HCT116 (cell line): ENCODE results near the gene GGNBP2. TPM values are rescaled to one million over a fixed set of nuclear protein-coding genes. Genes with fewer than 3 reads are reported as not detected.

Experiments
- ATAC-seq: fragments of 200-7000 bp; cut with Tn5 transposase; 2 replicates; pipeline ENCODE4 v1.9.1; 2020; ENCODE audit warnings: mild to moderate bottlenecking, moderate library complexity
- BruUV-seq: library from RNA; stranded (reverse); fragments of 400-500 nt; replicated peaks from 2 replicates; lab custom pipeline; 2021; lab: Mats Ljungman, UMichigan
- CTCF ChIA-PET: fragments of 300-600 bp; sonication (Branson Sonifier 250); formaldehyde crosslinking; loops from one replicate; lab custom pipeline; 2021; ENCODE audit warnings: antibody characterized with exemption; lab: Charles Lee
- POLR2A ChIA-PET: fragments of 300-600, 350-600 bp; sonication (Branson Sonifier 250); formaldehyde crosslinking; loops from one replicate; lab custom pipeline; 2021; ENCODE audit warnings: antibody characterized with exemption; lab: Charles Lee
- RAD21 ChIA-PET, 2 experiments: fragments of 300-600 bp; sonication (Branson Sonifier 250); formaldehyde crosslinking; loops; one replicate each; lab custom pipeline; 2023; ENCODE audit warnings: low total read pairs in 2 of 2; ENCODE audit not compliant: uncharacterized antibody in 2 of 2, unreplicated experiment in 2 of 2, low non-redundant PET in 1 of 2; lab: Charles Lee
- DNase-seq: peaks from one replicate; pipeline ENCODE4 v3.0.0-alpha.2; 2010; ENCODE audit warnings: low read depth, low spot score
- H2AFZ ChIP-seq: fragments of 200-600 bp; shearing (Covaris generic), sonication (generic); 2 replicates; pipeline ENCODE4 v1.6.1; 2017; ENCODE audit warnings: low read depth, mixed run types, mixed read lengths, antibody characterized with exemption, low read length; ENCODE audit not compliant: poor library complexity, severe bottlenecking
- H3K27ac ChIP-seq: 2 replicates; pipeline ENCODE4 v1.5.1; 2012; ENCODE audit warnings: low read depth, low read length
- H3K27me3 ChIP-seq: fragments of 200-600 bp; sonication (generic); 2 replicates; pipeline ENCODE4 v1.6.1; 2016; ENCODE audit warnings: mixed run types, low read length, mixed read lengths; ENCODE audit not compliant: insufficient read depth
- H3K36me3 ChIP-seq, 2 experiments: fragments of 200-500 bp in 1 of 2; fragments of 200-600 bp in 1 of 2; sonication (Bioruptor generic) in 1 of 2; sonication (generic) in 1 of 2; 2 replicates each; pipeline versions ENCODE4 v1.5.1 to v1.6.1; 2014 to 2016; ENCODE audit warnings: low read length in 2 of 2, inconsistent platforms in 1 of 2, mixed read lengths in 1 of 2, mixed run types in 1 of 2; ENCODE audit not compliant: insufficient read depth in 2 of 2, control insufficient read depth in 1 of 2
- H3K4me1 ChIP-seq, 2 experiments: fragments of 200-600 bp in 1 of 2; sonication (generic) in 1 of 2; 2 replicates each; pipeline versions ENCODE4 v1.5.1 to v1.6.1; 2012 to 2017; ENCODE audit warnings: low read length in 2 of 2, inconsistent platforms in 1 of 2, mild to moderate bottlenecking in 1 of 2, mixed read lengths in 1 of 2, mixed run types in 1 of 2, moderate library complexity in 1 of 2; ENCODE audit not compliant: insufficient read depth in 2 of 2, control insufficient read depth in 1 of 2
- H3K4me2 ChIP-seq: fragments of 200-600 bp; sonication (generic); 2 replicates; pipeline ENCODE4 v1.6.1; 2017; ENCODE audit warnings: mixed run types, low read length, mixed read lengths
- H3K4me3 ChIP-seq, 2 experiments: fragments of 200-600 bp in 1 of 2; sonication (generic) in 1 of 2; replicated peaks in 1 of 2; 2 replicates each; pipeline ENCODE4 v1.5.1; 2011 to 2016; ENCODE audit warnings: low read length in 2 of 2, control low read depth in 1 of 2, low read depth in 1 of 2, mild to moderate bottlenecking in 1 of 2, mixed read lengths in 1 of 2, mixed run types in 1 of 2
- H3K79me2 ChIP-seq: fragments of 200-600 bp; sonication (generic); 2 replicates; pipeline ENCODE4 v1.6.1; 2017; ENCODE audit warnings: mild to moderate bottlenecking, mixed run types, low read length, moderate library complexity, mixed read lengths; ENCODE audit not compliant: insufficient read depth
- H3K9ac ChIP-seq: fragments of 200-600 bp; sonication (generic); 2 replicates; pipeline ENCODE4 v1.6.1; 2016; ENCODE audit warnings: low read length, mixed read lengths
- H3K9me2 ChIP-seq: fragments of 200-600 bp; sonication (generic), shearing (Covaris generic); 2 replicates; pipeline ENCODE4 v1.6.1; 2017; ENCODE audit warnings: mixed run types, mild to moderate bottlenecking, moderate library complexity; ENCODE audit not compliant: insufficient read depth
- H3K9me3 ChIP-seq, 2 experiments: fragments of 200-500 bp in 1 of 2; fragments of 200-600 bp in 1 of 2; sonication (Bioruptor generic) in 1 of 2; sonication (generic) in 1 of 2; 2 replicates each; pipeline ENCODE4 v1.6.1; 2014 to 2017; ENCODE audit warnings: low read length in 2 of 2, mixed read lengths in 2 of 2, inconsistent platforms in 1 of 2, low read depth in 1 of 2, mild to moderate bottlenecking in 1 of 2, mixed run types in 1 of 2, moderate library complexity in 1 of 2; ENCODE audit not compliant: control insufficient read depth in 1 of 2, insufficient read depth in 1 of 2
- H4K20me1 ChIP-seq: fragments of 200-600 bp; sonication (generic), shearing (Covaris generic); 2 replicates; pipeline ENCODE4 v1.6.1; 2017; ENCODE audit warnings: mixed run types, mild to moderate bottlenecking, moderate library complexity; ENCODE audit not compliant: insufficient read depth
- ATF3 ChIP-seq: IDR thresholded peaks from 2 replicates; pipeline ENCODE4 v1.6.1; 2012
- CBX3 ChIP-seq: IDR thresholded peaks from 2 replicates; pipeline ENCODE4 v1.6.1; 2012; ENCODE audit warnings: low read depth
- EGR1 ChIP-seq: IDR thresholded peaks from 2 replicates; pipeline ENCODE4 v1.6.1; 2012; ENCODE audit warnings: low read depth
- ELF1 ChIP-seq: IDR thresholded peaks from 2 replicates; pipeline ENCODE4 v1.6.1; 2012; ENCODE audit warnings: low read depth, borderline replicate concordance
- EZH2 ChIP-seq: fragments of 200-600 bp; sonication (generic); IDR thresholded peaks from 2 replicates; pipeline ENCODE4 v1.6.1; 2017; ENCODE audit warnings: antibody characterized with exemption, mixed run types
- EZH2phosphoT487 ChIP-seq: fragments of 200-600 bp; IDR thresholded peaks from 2 replicates; pipeline ENCODE4 v1.6.1; 2018; ENCODE audit warnings: antibody characterized with exemption, borderline replicate concordance
- FOSL1 ChIP-seq: IDR thresholded peaks from 2 replicates; pipeline ENCODE4 v1.6.1; 2012; ENCODE audit warnings: low read depth
- JUND ChIP-seq: IDR thresholded peaks from 2 replicates; pipeline ENCODE4 v1.6.1; 2012
- MAX ChIP-seq: IDR thresholded peaks from 2 replicates; pipeline ENCODE4 v1.6.1; 2012
- POLR2AphosphoS5 ChIP-seq: IDR thresholded peaks from 2 replicates; pipeline ENCODE4 v1.6.1; 2011; ENCODE audit warnings: mild to moderate bottlenecking, low read depth, low read length, moderate library complexity
- RAD21 ChIP-seq: IDR thresholded peaks from 2 replicates; pipeline ENCODE4 v1.6.1; 2012; ENCODE audit warnings: low read depth, mild to moderate bottlenecking
- REST ChIP-seq: IDR thresholded peaks from 2 replicates; pipeline ENCODE4 v1.6.1; 2012; ENCODE audit warnings: low read depth
- SP1 ChIP-seq: IDR thresholded peaks from 2 replicates; pipeline ENCODE4 v1.6.1; 2012; ENCODE audit warnings: low read depth
- TCF7L2 ChIP-seq: IDR thresholded peaks from 2 replicates; pipeline ENCODE4 v1.7.0; 2011; ENCODE audit warnings: borderline replicate concordance, inconsistent platforms; ENCODE audit not compliant: insufficient read depth, insufficient read length; ENCODE audit errors: extremely low read depth
- YY1 ChIP-seq: IDR thresholded peaks from 2 replicates; pipeline ENCODE4 v1.6.1; 2011; ENCODE audit warnings: low read length, low read depth, moderate library complexity, mild to moderate bottlenecking; ENCODE audit not compliant: insufficient replicate concordance; ENCODE audit errors: extremely low read depth
- ZBTB33 ChIP-seq: IDR thresholded peaks from 2 replicates; pipeline ENCODE4 v1.6.1; 2011; ENCODE audit warnings: mild to moderate bottlenecking, low read length, moderate library complexity; ENCODE audit not compliant: insufficient replicate concordance; ENCODE audit errors: extremely low read depth
- ZNF274 ChIP-seq: fragments of 200-500 bp; sonication (Bioruptor generic); IDR thresholded peaks from 2 replicates; pipeline ENCODE4 v1.6.1; 2014; ENCODE audit warnings: mild to moderate bottlenecking, low read depth, low read length, inconsistent platforms
- intact Hi-C: fragments of 100-400 bp; cut with micrococcal nuclease; formaldehyde crosslinking; loops from 2 replicates; pipeline ENCODE4 v1.10.0; 2022
- total RNA-seq: library from RNA; stranded (reverse); gene quantifications from one replicate; pipeline ENCODE4 v1.2.1, GENCODE V29; 2021; ENCODE audit not compliant: unreplicated experiment

The GGNBP2 gene
- total RNA-seq, 1 experiment from 2014 or later, result 58.2 TPM

- TF ChIP-seq YY1 (no peak), EGR1 (no peak), RAD21 (no peak), ZNF274 (no peak), MAX (no peak), FOSL1 (no peak), SP1 (no peak), JUND (no peak)
Observed at GRCh38 chr17:36600936-36601302, 56.2 kb downstream of the GGNBP2 start (continued).

GRCh38 chr17:36601303-36602029 is 56.7 kb downstream of the GGNBP2 start, which contains the start of gene MRM1:
Gene MRM1 (plus strand): TSS chr17:36601583. CDS start chr17:36601811, 228 bp downstream.
- ATAC-seq, result peak; percentile 88
- POLR2A ChIA-PET, result interaction anchor here (1.0 to 1.7 kb wide), 4 partner anchors 9 to 66 kb away, joined by 3 to 10 read pairs (median 6); partner anchors contain the start of genes GGNBP2, MYO19 and PIGW
- TF ChIP-seq SP1 (peak; percentile 65), JUND (no peak), EZH2phosphoT487 (no peak), REST (no peak), POLR2AphosphoS5 (peak; percentile 94), ELF1 (peak; percentile 98), CBX3 (no peak), ZBTB33 (no peak), ATF3 (no peak), EGR1 (peak; percentile 83), FOSL1 (no peak), TCF7L2 (peak; percentile 30), EZH2 (no peak), MAX (peak; percentile 98)

More at GRCh38 chr17:36601303-36602029, 56.7 kb downstream of the GGNBP2 start, which contains the start of gene MRM1:
- intact Hi-C loops, result loop anchor here (5.0 kb wide), 1 partner anchor 54 kb away; no protein-coding TSS in a partner anchor
- ChIA-PET CTCF (interaction anchor here (0.7 to 3.7 kb wide), 9 partner anchors 9 to 772 kb away, joined by 3 to 20 read pairs (median 5); partner anchors contain the start of genes DHRS11, GGNBP2, MYO19 and PIGW), RAD21 (interaction anchor here in 1 of 2 experiments (0.8 to 2.0 kb wide), 2 partner anchors 9 to 56 kb away, joined by 5 read pairs; partner anchors contain the start of gene DHRS11)
- peaks cover 0 to 20% of the 10 kb centered on the region in 2 experiments; a peak in 2 of 4 replicates for H3K36me3 ChIP-seq
- H3K9me3 ChIP-seq, result no peaks in the 10 kb centered on the region
- H3K4me2 ChIP-seq, result peak within 1 kb of the TSS; percentile 100
- H3K4me3 ChIP-seq, result peak within 1 kb of the TSS; percentile 91 to 98
- BruUV-seq, result TSS peak; percentile 54
- peaks cover 5 to 22% of the 10 kb centered on the region in 2 experiments; a peak in 3 of 4 replicates for H3K4me1 ChIP-seq
- H3K9me2 ChIP-seq, result no peaks in the 10 kb centered on the region
- peak within 1 kb of the TSS; percentile 81 for H3K27ac ChIP-seq
- H3K9ac ChIP-seq, result peak within 1 kb of the TSS; percentile 99
- DNase-seq, result peak; percentile 91
- H2AFZ ChIP-seq, result no peak within 1 kb of the TSS
- no peaks in the 10 kb centered on the region for H3K27me3 ChIP-seq
- H3K79me2 ChIP-seq, result peaks cover 50% of the 10 kb centered on the region
- H4K20me1 ChIP-seq, result no peaks in the 10 kb centered on the region
